HEK293 (cell line): ENCODE results near the gene MED13L.

Source experiments
- CTCF ChIA-PET: fragments of 350-600 bp; formaldehyde crosslinking; extraction: SDS; loops from one replicate; lab custom pipeline; 2021; ENCODE audit warnings: antibody characterized with exemption; lab: Yijun Ruan, JAX
- POLR2A ChIA-PET: fragments of 300-600 bp; formaldehyde crosslinking; extraction: SDS; loops from one replicate; lab custom pipeline; 2020; ENCODE audit warnings: antibody characterized with exemption, inconsistent platforms; lab: Yijun Ruan, JAX
- H3K27ac ChIP-seq: fragments of 200-500 bp; sonication (Bioruptor generic); 2 replicates; pipeline ENCODE4 v1.5.1; 2014; ENCODE audit warnings: low read depth, low read length, control low read depth, inconsistent platforms; ENCODE audit errors: extremely low read depth
- H3K36me3 ChIP-seq, 2 experiments: fragments of 200-500 bp in 1 of 2; sonication (Bioruptor generic) in 1 of 2; 1 replicate in 1 of 2; 2 replicates in 1 of 2; pipeline ENCODE4 v1.5.1; 2014 to 2017; ENCODE audit warnings: inconsistent platforms in 2 of 2, low read length in 2 of 2; ENCODE audit not compliant: control insufficient read depth in 2 of 2, insufficient read depth in 1 of 2
- H3K4me1 ChIP-seq: fragments of 200-500 bp; sonication (Bioruptor generic); 2 replicates; pipeline ENCODE4 v1.5.1; 2014; ENCODE audit warnings: mild to moderate bottlenecking, low read length, inconsistent platforms; ENCODE audit not compliant: control insufficient read depth, insufficient read depth
- H3K4me3 ChIP-seq: 2 replicates; pipeline ENCODE4 v1.5.1; 2011; ENCODE audit warnings: low read depth, mild to moderate bottlenecking, control low read depth, low read length, moderate library complexity
- H3K9me3 ChIP-seq: fragments of 200-500 bp; sonication (Bioruptor generic); 2 replicates; pipeline ENCODE4 v1.5.1; 2014; ENCODE audit warnings: low read depth, low read length, inconsistent platforms; ENCODE audit not compliant: control insufficient read depth, insufficient read depth
- MYNN ChIP-seq: fragments of 450-650 bp; formaldehyde crosslinking; IDR thresholded peaks from 2 replicates; pipeline ENCODE4 v1.5.1; 2016; ENCODE audit warnings: missing biosample characterization, missing genetic modification characterization, borderline replicate concordance
- ZBTB17 ChIP-seq: fragments of 450-650 bp; formaldehyde crosslinking; IDR thresholded peaks from 2 replicates; pipeline ENCODE4 v1.5.1; 2016; ENCODE audit warnings: missing biosample characterization, missing genetic modification characterization
- ZFHX2 ChIP-seq: fragments of 450-650 bp; formaldehyde crosslinking; conservative IDR thresholded peaks from 2 replicates; pipeline ENCODE4 v1.5.1; 2016; ENCODE audit warnings: missing biosample characterization, missing genetic modification characterization
- ZNF112 ChIP-seq: fragments of 450-650 bp; formaldehyde crosslinking; IDR thresholded peaks from 2 replicates; pipeline ENCODE4 v1.5.0; 2017; ENCODE audit warnings: missing biosample characterization, missing genetic modification characterization
- ZNF121 ChIP-seq: fragments of 450-650 bp; formaldehyde crosslinking; IDR thresholded peaks from 2 replicates; pipeline ENCODE4 v1.5.1; 2016; ENCODE audit warnings: missing biosample characterization, missing genetic modification characterization
- ZNF184 ChIP-seq: fragments of 450-650 bp; IDR thresholded peaks from 2 replicates; pipeline ENCODE4 v1.5.1; 2018; ENCODE audit warnings: missing biosample characterization, mild to moderate bottlenecking, missing genetic modification characterization
- ZNF223 ChIP-seq: fragments of 450-650 bp; formaldehyde crosslinking; IDR thresholded peaks from 2 replicates; pipeline ENCODE4 v1.5.1; 2016; ENCODE audit warnings: missing biosample characterization, missing genetic modification characterization
- ZNF280D ChIP-seq: fragments of 450-650 bp; formaldehyde crosslinking; IDR thresholded peaks from 2 replicates; pipeline ENCODE4 v1.5.1; 2016; ENCODE audit warnings: missing biosample characterization, missing genetic modification characterization
- ZNF350 ChIP-seq: fragments of 450-650 bp; formaldehyde crosslinking; IDR thresholded peaks from 2 replicates; pipeline ENCODE4 v1.5.0; 2017; ENCODE audit warnings: missing biosample characterization, mild to moderate bottlenecking, missing genetic modification characterization
- ZNF398 ChIP-seq: fragments of 450-650 bp; formaldehyde crosslinking; IDR thresholded peaks from 2 replicates; pipeline ENCODE4 v1.5.1; 2017; ENCODE audit warnings: missing biosample characterization, missing genetic modification characterization
- ZNF549 ChIP-seq: fragments of 450-650 bp; IDR thresholded peaks from 2 replicates; pipeline ENCODE4 v1.5.1; 2018; ENCODE audit warnings: missing biosample characterization, missing genetic modification characterization, mild to moderate bottlenecking, inconsistent platforms, moderate library complexity
- ZSCAN16 ChIP-seq: fragments of 450-650 bp; formaldehyde crosslinking; IDR thresholded peaks from 2 replicates; pipeline ENCODE4 v1.5.1; 2016; ENCODE audit warnings: missing biosample characterization, missing genetic modification characterization
- TF ChIP-seq, protein P1 (sequence below): fragments of 450-650 bp; IDR thresholded peaks from 2 replicates; pipeline ENCODE4 v1.5.1; 2018; ENCODE audit warnings: missing biosample characterization, mild to moderate bottlenecking, missing genetic modification characterization

The MED13L gene

GRCh38 chr12:116303066-116303465 lies 25.6 kb upstream of the MED13L start (continued):
- TF ChIP-seq ZNF398 (tag by site-specific recombination), result no peak

GRCh38 chr12:116302166-116303058 lies 24.9 kb upstream of the MED13L start:
- CTCF ChIA-PET, result no interaction called here

DNA sequence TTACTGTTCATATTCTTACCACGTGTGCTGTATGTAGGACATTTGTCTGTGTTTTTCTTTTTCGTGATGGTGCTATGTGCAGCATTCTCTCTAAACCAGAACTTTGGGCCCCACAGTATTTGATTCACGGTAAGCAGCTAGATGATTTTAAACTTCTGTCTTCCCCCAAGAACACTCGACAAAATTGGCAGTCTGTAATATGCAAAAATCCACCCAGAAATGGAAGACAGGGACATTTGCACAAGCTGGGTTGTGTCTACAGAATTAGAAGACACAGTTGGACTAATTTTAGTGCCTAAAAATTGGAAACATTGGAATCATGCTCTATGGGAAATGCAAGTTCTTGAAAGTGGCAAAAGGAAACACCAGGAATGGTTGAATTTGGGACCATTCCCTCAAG lies 24.1 kb upstream of the MED13L start:
- POLR2A ChIA-PET, result interaction anchor here (0.7 kb wide), 1 partner anchor 133 kb away, joined by 6 read pairs; no protein-coding TSS in a partner anchor
- CTCF ChIA-PET, result no interaction called here
- no peaks in the 10 kb centered on the region for H3K36me3 ChIP-seq
- no peak overlapping the region for H3K4me3 ChIP-seq
- no peaks in the 10 kb centered on the region for H3K4me1 ChIP-seq
- no peak overlapping the region for H3K27ac ChIP-seq
- no peaks in the 10 kb centered on the region for H3K9me3 ChIP-seq
- TF ChIP-seq ZSCAN16, result no peak
- no peak for TF ChIP-seq ZNF223
- no peak for TF ChIP-seq ZNF549 (tag by site-specific recombination)
- TF ChIP-seq ZNF184, result no peak
- no peak for TF ChIP-seq ZNF121 (tag by site-specific recombination)
- TF ChIP-seq ZNF112, result no peak

More at GRCh38 chr12:116302166-116303058, 24.9 kb upstream of the MED13L start:
- POLR2A ChIA-PET, result interaction anchor here (0.7 kb wide), 1 partner anchor 132 kb away, joined by 6 read pairs; no protein-coding TSS in a partner anchor
- no peaks in the 10 kb centered on the region for H3K9me3 ChIP-seq
- no peak overlapping the region for H3K27ac ChIP-seq
- no peaks in the 10 kb centered on the region for H3K36me3 ChIP-seq
- TF ChIP-seq ZFHX2, result no peak
- TF ChIP-seq, protein P1, sequence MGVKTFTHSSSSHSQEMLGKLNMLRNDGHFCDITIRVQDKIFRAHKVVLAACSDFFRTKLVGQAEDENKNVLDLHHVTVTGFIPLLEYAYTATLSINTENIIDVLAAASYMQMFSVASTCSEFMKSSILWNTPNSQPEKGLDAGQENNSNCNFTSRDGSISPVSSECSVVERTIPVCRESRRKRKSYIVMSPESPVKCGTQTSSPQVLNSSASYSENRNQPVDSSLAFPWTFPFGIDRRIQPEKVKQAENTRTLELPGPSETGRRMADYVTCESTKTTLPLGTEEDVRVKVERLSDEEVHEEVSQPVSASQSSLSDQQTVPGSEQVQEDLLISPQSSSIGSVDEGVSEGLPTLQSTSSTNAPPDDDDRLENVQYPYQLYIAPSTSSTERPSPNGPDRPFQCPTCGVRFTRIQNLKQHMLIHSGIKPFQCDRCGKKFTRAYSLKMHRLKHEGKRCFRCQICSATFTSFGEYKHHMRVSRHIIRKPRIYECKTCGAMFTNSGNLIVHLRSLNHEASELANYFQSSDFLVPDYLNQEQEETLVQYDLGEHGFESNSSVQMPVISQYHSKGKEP (tag by site-specific recombination), result no peak
- TF ChIP-seq ZNF350 (tag by site-specific recombination), result no peak
- TF ChIP-seq ZBTB17, result no peak
- no peak for TF ChIP-seq ZNF280D (tag by site-specific recombination)
- TF ChIP-seq MYNN (tag by site-specific recombination), result no peak
- TF ChIP-seq, all 188 proteins: peak for 0
- Histone ChIP-seq H3K4me1 (no peaks in the 10 kb centered on the region), H3K4me3 (no peak overlapping the region)
